ENCODE data around the gene KIRREL3. TPM values are rescaled to one million over a fixed set of nuclear protein-coding genes. Genes with fewer than 3 reads are reported as not detected.

The KIRREL3 gene
- total RNA-seq, 1 donor = 0.10 TPM

GRCh38 chr11:126863294-126863997, 137.1 kb downstream of the KIRREL3 start:
- no peaks in the 10 kb centered on the region for H3K27me3 ChIP-seq (ENCODE audit: insufficient read depth, low read length)
- no peaks in the 10 kb centered on the region for H3K4me1 ChIP-seq (ENCODE audit: insufficient read depth, low read length)
- H3K4me3 ChIP-seq (ENCODE audit: low read length) = no peak overlapping the region
- no peaks in the 10 kb centered on the region for H3K9me3 ChIP-seq (ENCODE audit: low read depth, low read length)

DNA sequence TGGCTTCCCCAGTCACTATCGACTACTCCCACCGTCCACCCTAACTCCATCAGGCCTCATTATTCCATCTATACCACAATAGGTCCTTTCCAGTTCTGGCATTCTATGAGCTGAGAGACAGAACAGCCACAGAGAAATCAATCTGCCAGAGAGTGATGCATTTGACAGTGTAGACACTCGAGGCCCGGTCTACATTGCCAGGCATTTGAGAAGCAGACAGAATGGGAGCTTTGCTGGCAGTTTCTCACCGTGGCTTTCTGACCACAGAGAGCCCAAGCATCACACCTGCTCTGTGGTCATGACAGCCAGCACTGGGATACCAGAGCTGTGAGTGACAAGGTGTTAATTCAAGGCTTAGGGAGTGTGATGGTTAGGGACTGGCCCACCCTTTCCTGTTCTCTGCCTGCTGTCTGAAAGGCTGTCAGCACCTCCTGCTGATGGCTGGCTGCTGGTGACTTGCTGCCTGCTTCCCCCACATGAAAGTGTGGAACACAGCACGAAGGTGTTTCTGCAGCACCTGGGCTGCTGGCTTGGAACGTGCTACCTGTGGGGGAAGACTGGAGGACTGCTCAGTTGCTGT, 137.8 kb downstream of the KIRREL3 start:
- Histone ChIP-seq H3K9me3 (ENCODE audit: low read depth, low read length) (no peaks in the 10 kb centered on the region), H3K4me1 (ENCODE audit: insufficient read depth, low read length) (no peaks in the 10 kb centered on the region), H3K4me3 (ENCODE audit: low read length) (no peak overlapping the region), H3K27me3 (ENCODE audit: insufficient read depth, low read length) (no peaks in the 10 kb centered on the region)

DNA sequence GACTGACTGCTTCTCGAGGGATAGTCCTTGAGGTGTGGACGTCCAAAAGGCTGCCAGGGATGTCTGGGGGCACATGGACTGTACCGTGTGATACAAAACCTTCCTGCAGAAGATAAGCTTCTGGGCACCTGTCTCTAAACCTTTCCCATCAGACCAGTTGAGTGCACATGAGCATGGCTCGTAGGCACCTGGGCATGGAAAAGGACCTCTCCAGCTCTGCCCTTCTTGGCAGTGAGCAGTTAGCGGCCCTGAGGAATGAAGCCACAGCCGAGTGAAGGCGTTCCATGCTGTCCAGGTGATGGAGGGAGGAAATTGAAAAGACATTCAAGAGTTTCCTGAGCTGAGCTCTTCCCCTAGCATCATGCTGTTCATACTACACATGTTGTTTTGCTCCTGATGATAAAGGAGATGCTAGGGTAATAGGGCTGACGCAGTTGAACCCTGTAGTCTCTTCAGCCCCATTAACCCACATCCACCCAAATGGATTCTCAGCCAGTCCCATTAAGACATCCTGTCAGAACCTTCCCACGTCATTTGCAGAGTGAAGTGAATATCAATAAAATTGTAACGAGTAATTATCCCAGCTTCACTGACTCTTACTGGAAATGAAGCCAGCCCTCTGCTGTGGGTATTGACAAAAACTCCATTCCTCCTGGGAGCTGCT, 138.6 kb downstream of the KIRREL3 start:
- H3K4me1 ChIP-seq (ENCODE audit: insufficient read depth, low read length) = no peaks in the 10 kb centered on the region
- no peak overlapping the region for H3K4me3 ChIP-seq (ENCODE audit: low read length)
- H3K27me3 ChIP-seq (ENCODE audit: insufficient read depth, low read length) = no peaks in the 10 kb centered on the region
- no peaks in the 10 kb centered on the region for H3K9me3 ChIP-seq (ENCODE audit: low read depth, low read length)

DNA sequence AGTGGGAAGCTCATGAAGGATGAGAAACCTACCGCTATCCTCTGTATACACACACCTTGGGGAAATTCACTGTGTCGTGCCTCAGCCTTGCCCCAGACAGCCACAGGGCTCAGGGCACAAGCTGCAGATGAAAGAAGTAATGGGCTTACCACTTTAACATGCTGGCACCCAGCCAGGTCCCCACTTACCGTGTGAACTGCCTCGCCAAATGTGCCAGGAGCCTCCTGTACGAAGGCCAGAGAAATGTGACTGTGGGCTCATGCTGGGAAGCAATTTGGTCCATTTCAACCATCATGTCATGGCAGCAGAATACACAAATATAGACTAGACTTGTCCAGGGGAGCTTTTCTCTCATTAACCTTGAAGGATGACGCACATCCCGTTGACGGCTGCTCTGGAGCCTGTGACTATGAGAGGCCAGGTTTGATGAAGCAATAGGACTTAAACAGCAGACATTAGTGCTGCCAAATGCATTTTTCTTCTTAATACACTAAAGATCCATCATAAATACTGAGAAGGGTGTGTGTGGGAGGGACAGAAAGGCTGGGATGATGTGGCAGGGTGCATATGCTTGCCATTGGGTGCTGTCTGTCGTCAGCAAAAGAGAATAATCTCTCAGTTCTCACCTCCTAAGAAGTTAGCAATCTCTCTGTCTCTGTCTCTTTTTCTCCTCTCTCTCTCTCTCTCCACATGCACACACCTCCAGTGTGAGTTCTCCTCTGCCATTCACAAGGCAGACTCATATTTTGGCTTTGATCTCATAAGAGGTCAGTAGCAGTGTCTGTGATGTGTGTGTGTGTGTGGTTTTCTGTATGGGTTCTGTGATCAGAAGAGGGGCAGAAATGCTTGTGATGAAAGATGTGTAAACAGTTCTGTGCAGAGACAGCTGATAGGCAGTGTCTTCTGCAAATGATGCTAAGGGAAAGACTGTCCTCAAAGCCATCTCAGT, 142.4 kb downstream of the KIRREL3 start:
- Histone ChIP-seq H3K9me3 (ENCODE audit: low read depth, low read length) (no peaks in the 10 kb centered on the region), H3K4me1 (ENCODE audit: insufficient read depth, low read length) (no peaks in the 10 kb centered on the region), H3K27me3 (ENCODE audit: insufficient read depth, low read length) (no peaks in the 10 kb centered on the region), H3K4me3 (ENCODE audit: low read length) (no peak overlapping the region)

GRCh38 chr11:126855536-126855935, 145.0 kb downstream of the KIRREL3 start:
- Histone ChIP-seq H3K4me3 (ENCODE audit: low read length) (no peak overlapping the region), H3K9me3 (ENCODE audit: low read depth, low read length) (no peaks in the 10 kb centered on the region), H3K4me1 (ENCODE audit: insufficient read depth, low read length) (no peaks in the 10 kb centered on the region), H3K27me3 (ENCODE audit: insufficient read depth, low read length) (no peaks in the 10 kb centered on the region)

DNA sequence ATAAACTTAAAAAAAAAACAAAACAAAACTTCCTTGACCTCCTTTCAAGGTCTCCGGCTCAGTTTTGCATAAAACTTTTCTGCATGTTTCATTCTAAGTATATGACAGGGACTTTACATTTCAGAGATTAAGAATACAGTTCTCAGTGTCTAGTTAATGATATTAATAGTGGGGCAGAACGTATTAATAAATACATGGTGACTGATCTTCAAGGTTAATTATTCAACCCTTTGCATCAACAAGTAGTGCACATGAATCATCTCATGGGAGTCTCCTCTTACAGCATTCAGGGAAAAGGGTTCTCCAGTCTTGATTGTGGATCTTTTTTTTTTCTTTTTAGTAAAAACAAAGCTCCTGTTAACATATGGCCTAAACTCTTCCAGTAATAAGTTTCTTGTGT, 146.8 kb downstream of the KIRREL3 start:
- H3K27me3 ChIP-seq (ENCODE audit: insufficient read depth, low read length) = no peaks in the 10 kb centered on the region
- H3K9me3 ChIP-seq (ENCODE audit: low read depth, low read length) = no peaks in the 10 kb centered on the region
- no peak overlapping the region for H3K4me3 ChIP-seq (ENCODE audit: low read length)

GRCh38 chr11:126844789-126845188, 155.8 kb downstream of the KIRREL3 start:
- no peaks in the 10 kb centered on the region for H3K9me3 ChIP-seq (ENCODE audit: low read depth, low read length)

More for the DNA sequence above, 146.8 kb downstream of the KIRREL3 start:
- no peaks in the 10 kb centered on the region for H3K4me1 ChIP-seq (ENCODE audit: insufficient read depth, low read length)

DNA sequence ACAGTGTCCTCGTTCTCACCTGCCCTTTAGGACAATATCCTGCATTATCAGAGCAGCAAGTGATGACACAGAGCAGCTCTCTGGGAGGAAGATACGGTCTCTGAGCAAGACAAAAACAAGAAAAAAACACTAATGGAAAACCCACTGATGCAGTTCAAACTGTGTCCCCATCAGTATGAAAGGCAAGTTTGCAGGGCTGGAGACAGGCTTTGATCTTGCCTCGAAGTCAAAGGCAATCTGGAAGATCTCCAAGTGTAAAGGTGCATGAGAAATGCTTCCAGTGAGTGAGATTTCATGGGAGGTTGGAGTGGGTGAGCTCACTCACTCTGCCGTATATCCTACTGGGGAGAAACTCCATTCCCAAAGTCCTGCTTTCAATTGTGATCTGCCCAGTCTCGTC, 157.5 kb downstream of the KIRREL3 start:
- no peaks in the 10 kb centered on the region for H3K4me1 ChIP-seq (ENCODE audit: insufficient read depth, low read length)

More at GRCh38 chr11:126844789-126845188, 155.8 kb downstream of the KIRREL3 start:
- Histone ChIP-seq H3K4me1 (ENCODE audit: insufficient read depth, low read length) (no peaks in the 10 kb centered on the region), H3K4me3 (ENCODE audit: low read length) (no peak overlapping the region), H3K27me3 (ENCODE audit: insufficient read depth, low read length) (no peaks in the 10 kb centered on the region)

DNA sequence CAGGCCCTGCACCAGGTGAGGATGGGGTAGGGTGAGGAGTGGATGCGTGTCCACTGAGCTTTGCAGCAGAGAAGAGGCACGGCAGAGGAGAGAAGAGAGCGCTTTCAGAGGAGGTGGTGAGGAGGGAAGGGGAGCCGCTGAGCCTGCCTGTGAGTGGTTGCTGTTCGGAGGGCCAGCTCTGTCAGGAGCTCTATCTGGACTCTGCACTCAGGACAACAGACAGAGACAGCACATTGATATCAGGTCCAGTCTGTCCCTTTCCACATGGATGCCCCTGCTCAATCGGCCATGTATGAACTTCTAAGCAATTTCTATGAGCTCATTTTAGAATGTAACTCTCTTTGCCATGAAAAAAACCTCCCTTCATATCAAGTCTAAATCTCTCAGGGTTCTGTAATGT, 158.6 kb downstream of the KIRREL3 start:
- no peak overlapping the region for H3K4me3 ChIP-seq (ENCODE audit: low read length)
- no peaks in the 10 kb centered on the region for H3K4me1 ChIP-seq (ENCODE audit: insufficient read depth, low read length)
- no peaks in the 10 kb centered on the region for H3K27me3 ChIP-seq (ENCODE audit: insufficient read depth, low read length)
- no peaks in the 10 kb centered on the region for H3K9me3 ChIP-seq (ENCODE audit: low read depth, low read length)

More for the DNA sequence above, 157.5 kb downstream of the KIRREL3 start:
- no peaks in the 10 kb centered on the region for H3K9me3 ChIP-seq (ENCODE audit: low read depth, low read length)
- H3K4me3 ChIP-seq (ENCODE audit: low read length) = no peak overlapping the region
- no peaks in the 10 kb centered on the region for H3K27me3 ChIP-seq (ENCODE audit: insufficient read depth, low read length)

DNA sequence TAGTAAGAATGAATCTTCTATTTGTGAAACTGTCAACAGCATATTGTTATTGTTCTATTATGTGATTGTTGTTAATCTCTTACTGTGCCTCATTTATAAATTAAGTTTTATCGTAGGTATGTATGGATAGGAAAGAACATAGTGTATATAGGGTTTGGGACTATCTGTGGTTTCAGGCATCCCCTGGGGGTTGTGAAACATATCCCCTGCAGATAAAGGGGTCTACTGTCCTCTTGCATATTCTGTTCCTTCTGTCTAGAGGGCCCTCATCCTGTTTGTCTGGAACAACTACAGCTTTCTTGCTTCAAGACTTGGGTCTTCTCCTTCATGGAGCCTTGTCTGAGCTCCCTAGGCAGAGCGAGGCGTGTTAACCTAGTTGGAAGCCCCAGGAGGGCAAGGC, 159.6 kb downstream of the KIRREL3 start:
- Histone ChIP-seq H3K4me3 (ENCODE audit: low read length) (no peak overlapping the region), H3K27me3 (ENCODE audit: insufficient read depth, low read length) (no peaks in the 10 kb centered on the region), H3K4me1 (ENCODE audit: insufficient read depth, low read length) (no peaks in the 10 kb centered on the region), H3K9me3 (ENCODE audit: low read depth, low read length) (no peaks in the 10 kb centered on the region)

DNA sequence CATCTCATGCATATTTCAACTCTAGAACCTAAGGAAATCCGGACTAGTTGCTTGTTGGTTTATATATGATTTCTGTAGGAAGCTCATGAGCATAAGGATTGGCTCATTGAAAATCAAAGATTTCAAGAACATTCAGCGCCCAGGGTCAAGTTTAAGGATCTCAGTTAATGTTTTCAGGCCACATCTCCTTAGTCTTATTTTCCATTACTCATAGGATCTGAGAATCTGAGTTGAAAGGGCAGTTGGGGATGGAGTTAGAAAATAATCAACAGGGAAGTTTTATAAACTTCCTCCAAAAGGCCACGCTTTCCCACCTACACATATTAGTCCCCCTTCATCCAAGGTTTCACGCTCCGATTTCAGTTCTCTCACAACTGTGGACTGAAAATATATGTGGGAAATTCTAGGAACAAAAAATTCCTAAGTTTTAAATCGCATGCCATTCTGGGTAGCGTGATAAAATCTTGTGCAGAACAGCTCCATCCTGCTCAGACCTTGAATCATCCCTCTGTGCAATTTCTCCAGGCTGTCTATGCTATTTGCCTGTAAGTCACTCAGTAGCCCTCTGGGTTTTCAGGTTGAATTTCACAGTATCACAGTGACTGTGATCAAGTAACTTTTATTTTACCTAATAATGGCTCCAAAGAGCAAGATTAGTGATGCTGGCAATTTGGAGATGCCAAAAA, 160.2 kb downstream of the KIRREL3 start:
- Histone ChIP-seq H3K9me3 (ENCODE audit: low read depth, low read length) (no peaks in the 10 kb centered on the region), H3K4me3 (ENCODE audit: low read length) (no peak overlapping the region), H3K4me1 (ENCODE audit: insufficient read depth, low read length) (no peaks in the 10 kb centered on the region), H3K27me3 (ENCODE audit: insufficient read depth, low read length) (no peaks in the 10 kb centered on the region)

- Histone ChIP-seq H3K27me3 (ENCODE audit: insufficient read depth, low read length) (no peaks in the 10 kb centered on the region), H3K9me3 (ENCODE audit: low read depth, low read length) (no peaks in the 10 kb centered on the region), H3K4me1 (ENCODE audit: insufficient read depth, low read length) (no peaks in the 10 kb centered on the region), H3K4me3 (ENCODE audit: low read length) (no peak overlapping the region)
Measured at GRCh38 chr11:126839496-126839895, 161.1 kb downstream of the KIRREL3 start.

DNA sequence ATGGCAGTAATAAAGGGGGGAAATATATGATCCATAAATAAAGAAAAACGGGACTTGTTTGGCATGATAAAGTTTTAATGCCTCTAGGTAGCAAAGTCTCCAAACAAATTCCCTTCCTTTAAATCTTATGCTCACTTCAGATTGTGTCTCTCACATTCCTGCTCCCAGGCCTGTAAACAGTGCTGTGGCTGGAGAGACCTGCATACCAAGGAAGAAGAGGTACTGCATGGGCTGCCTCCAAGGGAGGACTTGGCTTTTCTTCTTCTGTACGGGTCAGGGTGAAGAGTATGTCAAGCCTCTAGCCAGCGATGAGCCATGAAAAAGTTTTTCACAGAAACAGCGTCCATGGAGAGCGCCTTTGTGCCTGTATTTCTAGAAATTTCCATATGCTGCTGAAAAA, 161.8 kb downstream of the KIRREL3 start:
- Histone ChIP-seq H3K27me3 (ENCODE audit: insufficient read depth, low read length) (no peaks in the 10 kb centered on the region), H3K9me3 (ENCODE audit: low read depth, low read length) (no peaks in the 10 kb centered on the region), H3K4me3 (ENCODE audit: low read length) (no peak overlapping the region), H3K4me1 (ENCODE audit: insufficient read depth, low read length) (no peaks in the 10 kb centered on the region)

DNA sequence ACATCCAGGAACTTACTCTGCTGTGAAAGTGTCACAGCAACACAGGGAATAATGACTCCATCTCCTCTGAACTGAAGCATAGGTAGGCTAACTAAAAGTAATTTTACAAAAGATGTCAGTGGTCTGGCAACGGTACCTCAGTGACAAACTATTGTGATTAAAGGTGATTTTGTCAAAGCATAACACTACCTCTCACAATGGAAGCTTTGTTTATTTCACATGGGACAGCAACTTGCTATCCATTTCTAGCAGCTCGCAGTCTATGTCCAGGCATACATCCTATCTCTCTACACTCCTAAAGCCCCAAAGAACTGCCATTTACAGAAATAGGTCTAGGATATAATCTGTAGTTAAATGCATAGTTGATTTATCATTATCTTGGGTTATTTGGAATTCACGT, 163.0 kb downstream of the KIRREL3 start:
- Histone ChIP-seq H3K9me3 (ENCODE audit: low read depth, low read length) (no peaks in the 10 kb centered on the region), H3K4me1 (ENCODE audit: insufficient read depth, low read length) (no peaks in the 10 kb centered on the region), H3K27me3 (ENCODE audit: insufficient read depth, low read length) (no peaks in the 10 kb centered on the region), H3K4me3 (ENCODE audit: low read length) (no peak overlapping the region)
